Progenitor cell of endocrine pancreas (in vitro differentiated cells): ENCODE results near the gene FOXB1. TPM values are rescaled to one million over a fixed set of nuclear protein-coding genes. Genes with fewer than 3 reads are reported as not detected.

ENCODE experiments used
- DNase-seq: peaks from one replicate; pipeline ENCODE4 v3.0.0; 2021; ENCODE audit warnings: low spot score; ENCODE audit not compliant: unreplicated experiment
- H3K27ac Mint-ChIP-seq: 2 replicates; pipeline ENCODE4 v1.8.0; 2021; ENCODE audit warnings: mild to moderate bottlenecking, moderate library complexity, mixed read lengths
- H3K27me3 Mint-ChIP-seq: 2 replicates; pipeline ENCODE4 v1.8.0; 2021; ENCODE audit warnings: mixed read lengths
- H3K36me3 Mint-ChIP-seq: 2 replicates; pipeline ENCODE4 v1.8.0; 2022; ENCODE audit warnings: mixed read lengths; ENCODE audit not compliant: insufficient read depth
- H3K4me1 Mint-ChIP-seq: 2 replicates; pipeline ENCODE4 v1.8.0; 2021; ENCODE audit warnings: low read depth, mixed read lengths
- H3K4me3 Mint-ChIP-seq: 2 replicates; pipeline ENCODE4 v1.8.0; 2021; ENCODE audit warnings: low read depth, mild to moderate bottlenecking, moderate library complexity, mixed read lengths
- H3K9me3 Mint-ChIP-seq: 2 replicates; pipeline ENCODE4 v1.8.0; 2021; ENCODE audit warnings: low read depth, mixed read lengths
- total RNA-seq: library from RNA; stranded (reverse); gene quantifications from 2 replicates; pipeline ENCODE4 v1.2.1, GENCODE V29; 2021
- TF ChIP-seq, protein P1 (sequence below): fragments of 200-600 bp; sonication (generic); IDR thresholded peaks from one replicate; pipeline ENCODE4 v1.5.0; 2021; ENCODE audit warnings: antibody characterized with exemption, mild to moderate bottlenecking; ENCODE audit not compliant: unreplicated experiment

Gene FOXB1
- total RNA-seq, 1 donor from 2014 or later: not detected

DNA sequence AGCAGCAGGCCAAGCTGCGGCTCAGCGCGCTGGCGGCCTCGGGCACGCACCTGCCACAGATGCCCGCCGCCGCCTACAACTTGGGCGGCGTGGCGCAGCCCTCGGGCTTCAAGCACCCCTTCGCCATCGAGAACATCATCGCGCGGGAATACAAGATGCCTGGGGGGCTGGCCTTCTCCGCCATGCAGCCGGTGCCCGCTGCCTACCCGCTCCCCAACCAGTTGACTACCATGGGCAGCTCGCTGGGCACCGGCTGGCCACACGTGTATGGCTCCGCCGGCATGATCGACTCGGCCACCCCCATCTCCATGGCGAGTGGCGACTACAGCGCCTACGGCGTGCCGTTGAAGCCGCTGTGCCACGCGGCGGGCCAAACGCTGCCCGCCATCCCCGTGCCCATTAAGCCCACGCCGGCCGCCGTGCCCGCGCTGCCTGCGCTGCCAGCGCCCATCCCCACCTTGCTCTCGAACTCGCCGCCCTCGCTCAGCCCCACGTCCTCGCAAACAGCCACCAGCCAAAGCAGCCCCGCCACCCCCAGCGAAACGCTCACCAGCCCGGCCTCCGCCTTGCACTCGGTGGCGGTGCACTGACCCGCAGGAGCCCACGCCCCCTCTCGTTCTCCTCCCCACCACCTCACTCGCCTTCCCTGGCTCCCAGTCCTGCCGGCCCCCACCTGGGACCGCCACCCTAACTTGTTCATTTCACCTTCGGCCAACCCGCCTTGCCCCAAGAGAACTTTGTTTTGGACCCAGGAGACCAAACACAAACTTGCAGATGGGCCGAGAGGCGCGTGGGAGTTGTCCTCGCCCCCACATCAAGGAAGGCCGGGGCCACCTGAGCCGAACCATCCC is 1.5 kb downstream of the FOXB1 start:
- Mint-ChIP-seq H3K4me1 (peaks cover 23% of the 10 kb centered on the region), H3K9me3 (no peaks in the 10 kb centered on the region), H3K27ac (no peak overlapping the region), H3K36me3 (no peaks in the 10 kb centered on the region), H3K27me3 (peaks cover 98% of the 10 kb centered on the region), H3K4me3 (peak overlapping the region; percentile 61)
- TF ChIP-seq, protein P1, sequence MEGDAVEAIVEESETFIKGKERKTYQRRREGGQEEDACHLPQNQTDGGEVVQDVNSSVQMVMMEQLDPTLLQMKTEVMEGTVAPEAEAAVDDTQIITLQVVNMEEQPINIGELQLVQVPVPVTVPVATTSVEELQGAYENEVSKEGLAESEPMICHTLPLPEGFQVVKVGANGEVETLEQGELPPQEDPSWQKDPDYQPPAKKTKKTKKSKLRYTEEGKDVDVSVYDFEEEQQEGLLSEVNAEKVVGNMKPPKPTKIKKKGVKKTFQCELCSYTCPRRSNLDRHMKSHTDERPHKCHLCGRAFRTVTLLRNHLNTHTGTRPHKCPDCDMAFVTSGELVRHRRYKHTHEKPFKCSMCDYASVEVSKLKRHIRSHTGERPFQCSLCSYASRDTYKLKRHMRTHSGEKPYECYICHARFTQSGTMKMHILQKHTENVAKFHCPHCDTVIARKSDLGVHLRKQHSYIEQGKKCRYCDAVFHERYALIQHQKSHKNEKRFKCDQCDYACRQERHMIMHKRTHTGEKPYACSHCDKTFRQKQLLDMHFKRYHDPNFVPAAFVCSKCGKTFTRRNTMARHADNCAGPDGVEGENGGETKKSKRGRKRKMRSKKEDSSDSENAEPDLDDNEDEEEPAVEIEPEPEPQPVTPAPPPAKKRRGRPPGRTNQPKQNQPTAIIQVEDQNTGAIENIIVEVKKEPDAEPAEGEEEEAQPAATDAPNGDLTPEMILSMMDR: no peak
- DNase-seq: no peak

DNA sequence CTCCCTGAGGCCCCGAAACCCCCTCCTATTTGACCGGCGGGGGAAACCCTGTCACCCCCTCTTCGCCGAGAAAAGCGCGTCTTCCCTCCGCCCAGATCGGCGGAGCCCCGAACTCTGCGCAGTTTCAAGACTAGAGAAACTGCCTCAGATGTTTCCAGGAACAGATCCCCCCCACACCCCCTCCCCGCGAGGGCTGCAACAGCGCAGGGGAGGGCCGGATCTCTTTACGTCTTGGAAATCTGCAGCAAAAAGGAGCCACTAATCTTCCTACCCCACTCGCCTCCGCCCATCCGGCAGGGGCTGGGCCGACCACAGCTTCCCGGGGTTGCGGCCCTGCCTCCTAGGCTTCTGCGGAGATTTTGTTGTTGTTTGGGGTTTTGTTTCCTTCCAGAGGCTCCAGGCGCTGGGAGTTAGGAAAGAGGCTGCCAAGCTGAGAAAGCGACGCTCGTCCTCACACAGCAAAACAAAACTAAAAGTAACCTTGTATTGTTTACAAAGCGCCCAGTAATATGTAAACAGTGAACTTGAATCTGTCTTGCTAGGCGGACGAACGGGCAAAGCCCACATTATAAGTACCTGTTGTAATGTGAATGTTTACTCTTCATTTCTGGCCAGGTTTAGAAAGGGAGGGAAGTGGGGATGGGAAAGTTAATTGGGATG is 2.2 kb downstream of the FOXB1 start:
- peak; percentile 25 for DNase-seq
- Mint-ChIP-seq H3K27ac (peak overlapping the region; percentile 26), H3K27me3 (peaks cover 98% of the 10 kb centered on the region), H3K4me3 (peak overlapping the region; percentile 61), H3K9me3 (no peaks in the 10 kb centered on the region), H3K4me1 (peaks cover 21% of the 10 kb centered on the region), H3K36me3 (no peaks in the 10 kb centered on the region)
- TF ChIP-seq, protein P1: no peak

DNA sequence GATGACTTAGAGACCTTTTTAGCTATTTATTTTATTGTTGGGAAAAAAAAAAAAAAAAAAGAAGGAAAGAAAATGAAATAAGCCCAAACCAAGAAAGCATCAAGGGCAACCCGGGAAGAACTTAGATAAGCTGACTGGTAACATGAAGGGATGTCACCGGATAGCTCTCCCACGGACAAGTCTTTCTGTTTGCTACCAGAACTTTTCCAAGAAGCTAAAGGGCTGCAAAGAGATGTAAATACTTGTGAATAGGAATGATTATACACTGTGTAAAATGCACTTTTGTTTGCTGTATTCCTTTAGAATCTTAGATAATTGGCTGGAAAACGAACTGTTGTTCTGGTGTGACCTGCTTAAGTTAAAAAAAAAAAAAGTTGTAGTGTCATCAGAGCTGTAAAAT is 2.8 kb downstream of the FOXB1 start:
- H3K27ac Mint-ChIP-seq: peak overlapping the region; percentile 26

DNA sequence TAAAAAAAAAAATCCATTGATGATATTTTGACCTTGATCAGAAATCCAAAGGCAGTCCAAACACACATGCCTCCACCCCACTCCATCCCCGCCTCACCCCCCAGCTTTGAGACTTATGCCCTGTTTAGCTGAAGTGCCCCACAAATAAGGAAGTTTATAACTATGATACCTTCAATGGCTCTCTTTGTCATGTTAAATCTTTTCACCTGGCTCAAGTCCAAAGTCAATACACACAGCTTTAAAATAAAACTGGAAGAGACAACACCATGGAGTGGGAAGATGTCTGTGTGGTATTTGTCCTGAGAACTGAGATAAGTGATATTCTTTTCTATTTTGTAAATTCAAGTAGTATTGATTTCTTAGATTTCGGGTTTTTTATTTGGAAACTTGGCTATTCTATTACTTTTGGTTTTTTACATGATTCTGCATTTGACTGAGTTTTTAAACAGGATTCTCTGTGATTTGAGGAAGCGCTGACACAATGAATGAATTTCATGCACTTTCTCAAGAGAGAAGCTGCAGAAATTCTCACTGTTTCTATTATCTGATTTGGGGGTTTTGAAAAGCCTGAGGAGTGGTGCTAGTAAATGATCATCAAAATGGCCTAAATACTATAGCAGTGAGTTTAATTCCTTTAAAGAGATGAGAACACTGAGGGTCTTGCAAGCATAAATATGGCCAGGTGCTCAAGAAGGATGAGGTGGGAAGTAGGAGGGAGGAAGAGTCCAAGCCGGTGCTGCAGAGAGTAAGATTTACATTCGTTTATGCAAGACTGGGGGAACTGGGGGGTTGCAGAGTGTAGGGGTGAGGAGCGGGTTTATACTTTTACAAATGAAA is 5.2 kb downstream of the FOXB1 start:
- Mint-ChIP-seq H3K4me1 (peaks cover 18% of the 10 kb centered on the region), H3K27ac (no peak overlapping the region), H3K9me3 (no peaks in the 10 kb centered on the region), H3K27me3 (peaks cover 96% of the 10 kb centered on the region), H3K4me3 (no peak overlapping the region), H3K36me3 (no peaks in the 10 kb centered on the region)
- no peak for DNase-seq
- TF ChIP-seq, protein P1: no peak

More for the DNA sequence above, 2.8 kb downstream of the FOXB1 start:
- Mint-ChIP-seq H3K36me3 (no peaks in the 10 kb centered on the region), H3K9me3 (no peaks in the 10 kb centered on the region), H3K4me3 (no peak overlapping the region), H3K27me3 (peaks cover 98% of the 10 kb centered on the region), H3K4me1 (peaks cover 18% of the 10 kb centered on the region)
- no peak for DNase-seq
- TF ChIP-seq, protein P1: no peak
